Suprapubic skin (tissue), 4 donors: Measurements from ENCODE around the gene NUDT9. TPM values are rescaled to one million over a fixed set of nuclear protein-coding genes. Genes with fewer than 3 reads are reported as not detected.
"Not testable (repeated sequence)": the region's sequence is repeated elsewhere in the genome, so short reads cannot be mapped to it uniquely, and the experiment has no call there.

Source experiments
- DNase-seq, 2 donors: peaks; one replicate each; pipeline ENCODE4 v3.0.0-alpha.2; 2019; ENCODE audit warnings: low spot score in 2 of 2
- H3K27ac ChIP-seq: fragments of 200-600 bp; sonication (generic); one replicate; pipeline ENCODE4 v1.5.1; 2019
- H3K27me3 ChIP-seq: fragments of 200-600 bp; sonication (generic); one replicate; pipeline ENCODE4 v1.5.1; 2019
- H3K36me3 ChIP-seq: fragments of 200-600 bp; sonication (generic); one replicate; pipeline ENCODE4 v1.5.1; 2019
- H3K4me1 ChIP-seq: fragments of 200-600 bp; sonication (generic); one replicate; pipeline ENCODE4 v1.5.1; 2019
- H3K4me3 ChIP-seq: fragments of 200-600 bp; sonication (generic); one replicate; pipeline ENCODE4 v1.5.1; 2019; ENCODE audit warnings: mild to moderate bottlenecking
- H3K9me3 ChIP-seq: fragments of 200-600 bp; sonication (generic); one replicate; pipeline ENCODE4 v1.5.1; 2019
- EP300 ChIP-seq: sonication (generic); formaldehyde crosslinking; IDR thresholded peaks from one replicate; pipeline ENCODE4 v1.6.1; 2017; ENCODE audit warnings: antibody characterized with exemption
- POLR2A ChIP-seq, 2 donors: fragments of 450-650 bp; IDR thresholded peaks; one replicate each; pipeline ENCODE4 v1.6.1; 2017; ENCODE audit warnings: antibody characterized with exemption in 2 of 2, mild to moderate bottlenecking in 2 of 2, moderate library complexity in 2 of 2
- POLR2AphosphoS5 ChIP-seq, 3 donors: sonication (generic); formaldehyde crosslinking; IDR thresholded peaks; one replicate each; pipeline ENCODE4 v1.6.1; 2017; ENCODE audit warnings: antibody characterized with exemption in 3 of 3
- WGBS: methylation state at CpG from one replicate; pipeline ENCODE4 v1.1.5; 2018; 5-methylcytosine and 5-hydroxymethylcytosine counted together
- total RNA-seq, 4 donors: library from RNA; depleted of rRNA; stranded (reverse); fragments of >200 nt; gene quantifications; one replicate each; pipeline ENCODE4 v1.1.0, GENCODE V29; 2016
- TF ChIP-seq, protein P1 (sequence below), 2 donors: fragments of 200-600 bp in 1 of 2; fragments of 450-650 bp in 1 of 2; sonication (generic) in 1 of 2; IDR thresholded peaks; one replicate each; pipeline ENCODE4 v1.5.1; 2016 to 2019; ENCODE audit warnings: antibody characterized with exemption in 2 of 2, mild to moderate bottlenecking in 1 of 2, moderate library complexity in 1 of 2

NUDT9 gene
- total RNA-seq, 4 donors from 2014 or later = 11.9 to 31.5 (median 15.6) TPM

DNA sequence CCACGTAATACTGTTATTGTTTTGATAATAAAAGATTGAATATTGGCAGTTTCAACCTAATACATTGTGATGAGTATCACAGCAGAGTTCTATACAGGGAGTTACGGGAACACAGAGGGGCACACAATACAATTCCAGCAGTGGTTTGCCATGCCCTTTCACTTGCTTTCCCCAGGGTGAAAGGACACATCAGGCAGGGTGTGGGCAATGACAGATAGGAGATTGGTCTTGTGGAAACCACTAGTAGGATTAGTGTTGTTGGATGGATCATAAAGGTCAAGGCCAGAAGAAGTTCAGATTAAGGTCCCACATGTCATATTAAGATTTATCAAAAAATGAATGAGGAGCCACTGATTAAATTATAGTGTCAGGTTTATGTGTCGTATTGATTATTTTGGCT, 39.4 kb upstream of the NUDT9 start:
- TF ChIP-seq POLR2AphosphoS5 (IDR thresholded peaks at IDR 0.05) = no peak
- no peak for TF ChIP-seq POLR2A (IDR thresholded peaks at IDR 0.05)
- Histone ChIP-seq H3K9me3 (no peaks in the 10 kb centered on the region), H3K27ac (no peak overlapping the region), H3K4me3 (no peak overlapping the region), H3K36me3 (peaks cover 15% of the 10 kb centered on the region), H3K27me3 (no peaks in the 10 kb centered on the region), H3K4me1 (no peaks in the 10 kb centered on the region)
- 93% methylated on average over 3 of the region's 3 CpGs for WGBS
- DNase-seq = no peak

DNA sequence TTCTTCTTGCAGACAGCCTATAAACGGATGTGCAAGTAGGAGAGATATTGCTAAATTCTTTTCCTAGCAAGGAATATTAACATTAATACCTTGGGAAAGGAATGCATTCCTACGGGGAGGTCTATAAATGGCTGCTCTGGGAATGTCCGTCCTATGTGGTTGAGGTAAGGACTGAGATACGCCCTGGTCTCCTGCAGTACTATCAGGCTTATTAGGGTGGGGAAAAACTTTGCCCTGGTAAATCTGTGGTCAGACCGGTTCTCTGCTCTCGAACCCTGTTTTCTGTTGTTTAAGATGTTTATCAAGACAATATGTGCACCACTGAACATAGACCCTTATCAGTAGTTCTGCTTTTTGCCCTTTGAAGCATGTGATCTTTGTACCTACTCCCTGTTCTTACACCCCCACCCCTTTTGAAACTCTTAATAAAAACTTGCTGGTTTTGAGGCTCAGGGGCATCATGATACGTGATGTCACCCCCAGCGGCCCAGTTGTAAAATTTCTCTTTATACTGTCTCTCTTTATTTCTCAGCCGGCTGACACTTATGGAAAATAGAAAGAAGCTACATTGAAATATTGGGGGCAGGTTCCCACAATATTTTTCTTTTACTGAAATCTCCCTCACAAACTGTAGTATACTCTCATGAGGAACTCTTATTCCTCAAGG, 37.8 kb upstream of the NUDT9 start:
- not testable (repeated sequence) for H3K4me1 ChIP-seq, H3K27ac ChIP-seq, DNase-seq, H3K4me3 ChIP-seq, H3K9me3 ChIP-seq, H3K27me3 ChIP-seq
- 95% methylated on average over 9 of the region's 9 CpGs for WGBS
- H3K36me3 ChIP-seq = peaks cover 15% of the 10 kb centered on the region

DNA sequence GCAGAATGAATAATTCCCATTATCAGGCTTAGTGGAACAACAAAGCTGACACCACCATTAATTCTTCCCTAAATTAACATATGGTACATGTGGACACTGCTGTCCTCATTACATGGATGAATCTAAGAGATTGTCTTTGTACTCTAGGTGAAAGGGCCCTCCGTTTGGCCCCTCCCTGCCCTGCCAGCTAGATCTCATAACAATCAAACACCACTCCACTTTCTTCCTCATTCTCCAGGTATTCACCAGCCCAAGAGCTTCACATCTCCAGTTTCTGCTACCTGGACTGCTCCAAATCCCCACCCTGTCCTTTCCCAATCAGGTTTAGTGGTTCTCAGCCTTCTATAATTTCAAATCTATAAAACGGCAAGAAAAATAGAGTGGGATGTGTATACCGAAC, 35.1 kb upstream of the NUDT9 start:
- H3K36me3 ChIP-seq = no peaks in the 10 kb centered on the region
- H3K4me3 ChIP-seq = no peak overlapping the region
- H3K9me3 ChIP-seq = no peaks in the 10 kb centered on the region
- no peak for DNase-seq
- WGBS = 95% methylated on average over 3 of the region's 3 CpGs
- H3K27ac ChIP-seq = no peak overlapping the region
- no peaks in the 10 kb centered on the region for H3K27me3 ChIP-seq
- TF ChIP-seq EP300 (no peak), POLR2AphosphoS5 (IDR thresholded peaks at IDR 0.05) (no peak), POLR2A (IDR thresholded peaks at IDR 0.05) (no peak)
- TF ChIP-seq, protein P1, sequence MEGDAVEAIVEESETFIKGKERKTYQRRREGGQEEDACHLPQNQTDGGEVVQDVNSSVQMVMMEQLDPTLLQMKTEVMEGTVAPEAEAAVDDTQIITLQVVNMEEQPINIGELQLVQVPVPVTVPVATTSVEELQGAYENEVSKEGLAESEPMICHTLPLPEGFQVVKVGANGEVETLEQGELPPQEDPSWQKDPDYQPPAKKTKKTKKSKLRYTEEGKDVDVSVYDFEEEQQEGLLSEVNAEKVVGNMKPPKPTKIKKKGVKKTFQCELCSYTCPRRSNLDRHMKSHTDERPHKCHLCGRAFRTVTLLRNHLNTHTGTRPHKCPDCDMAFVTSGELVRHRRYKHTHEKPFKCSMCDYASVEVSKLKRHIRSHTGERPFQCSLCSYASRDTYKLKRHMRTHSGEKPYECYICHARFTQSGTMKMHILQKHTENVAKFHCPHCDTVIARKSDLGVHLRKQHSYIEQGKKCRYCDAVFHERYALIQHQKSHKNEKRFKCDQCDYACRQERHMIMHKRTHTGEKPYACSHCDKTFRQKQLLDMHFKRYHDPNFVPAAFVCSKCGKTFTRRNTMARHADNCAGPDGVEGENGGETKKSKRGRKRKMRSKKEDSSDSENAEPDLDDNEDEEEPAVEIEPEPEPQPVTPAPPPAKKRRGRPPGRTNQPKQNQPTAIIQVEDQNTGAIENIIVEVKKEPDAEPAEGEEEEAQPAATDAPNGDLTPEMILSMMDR (IDR thresholded peaks at IDR 0.05) = no peak
- peaks cover 11% of the 10 kb centered on the region for H3K4me1 ChIP-seq

DNA sequence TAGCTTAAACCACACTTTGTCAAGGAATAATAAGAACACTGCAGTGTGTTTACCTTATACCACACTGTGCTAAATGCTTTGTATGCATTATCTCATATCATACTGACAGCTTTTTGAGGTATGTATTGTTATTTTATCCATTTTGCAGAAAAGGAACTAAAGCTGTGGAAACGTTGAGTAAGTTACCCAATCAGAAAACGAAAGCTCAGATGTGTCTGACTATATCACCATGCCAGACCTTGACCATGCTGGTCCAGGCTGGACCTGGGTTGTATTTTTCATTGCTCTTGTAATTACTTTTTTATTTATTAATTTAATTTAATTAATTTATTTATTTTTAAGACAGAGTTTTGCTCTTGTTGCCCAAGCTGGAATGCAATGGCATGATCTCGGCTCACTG, 33.5 kb upstream of the NUDT9 start:
- no peaks in the 10 kb centered on the region for H3K36me3 ChIP-seq
- H3K4me1 ChIP-seq = peaks cover 11% of the 10 kb centered on the region

DNA sequence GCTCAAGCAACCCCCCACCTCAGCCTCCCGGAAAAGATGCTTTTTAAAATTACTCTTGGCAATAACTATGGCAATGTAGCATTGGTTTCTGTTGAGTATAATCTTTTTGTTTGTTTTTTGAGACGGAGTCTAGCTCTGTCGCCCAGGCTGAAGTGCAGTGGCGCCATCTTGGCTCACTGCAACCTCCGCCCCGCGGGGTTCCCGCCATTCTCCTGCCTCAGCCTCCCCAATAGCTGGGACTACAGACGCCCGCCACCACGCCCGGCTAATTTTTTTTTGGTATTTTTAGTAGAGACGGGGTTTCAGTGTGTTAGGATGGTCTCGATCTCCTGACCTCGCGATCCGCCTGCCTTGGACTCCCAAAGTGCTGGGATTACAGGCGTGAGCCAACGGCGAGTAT, 32.3 kb upstream of the NUDT9 start:
- Histone ChIP-seq H3K4me1 (peaks cover 11% of the 10 kb centered on the region), H3K4me3 (peak overlapping the region; percentile 68)
- H3K27me3 ChIP-seq, H3K36me3 ChIP-seq, H3K27ac ChIP-seq, DNase-seq, H3K9me3 ChIP-seq: not testable (repeated sequence)
- WGBS = 79% methylated on average over 20 of the region's 20 CpGs

More for the DNA sequence above, 33.5 kb upstream of the NUDT9 start:
- H3K9me3 ChIP-seq = no peaks in the 10 kb centered on the region
- no peaks in the 10 kb centered on the region for H3K27me3 ChIP-seq
- TF ChIP-seq POLR2A (IDR thresholded peaks at IDR 0.05) (no peak), EP300 (no peak), POLR2AphosphoS5 (IDR thresholded peaks at IDR 0.05) (no peak)
- TF ChIP-seq, protein P1 (IDR thresholded peaks at IDR 0.05) = no peak
- peak overlapping the region; percentile 68 for H3K4me3 ChIP-seq
- WGBS = 89% methylated on average over 3 of the region's 3 CpGs
- DNase-seq = no peak
- no peak overlapping the region for H3K27ac ChIP-seq

DNA sequence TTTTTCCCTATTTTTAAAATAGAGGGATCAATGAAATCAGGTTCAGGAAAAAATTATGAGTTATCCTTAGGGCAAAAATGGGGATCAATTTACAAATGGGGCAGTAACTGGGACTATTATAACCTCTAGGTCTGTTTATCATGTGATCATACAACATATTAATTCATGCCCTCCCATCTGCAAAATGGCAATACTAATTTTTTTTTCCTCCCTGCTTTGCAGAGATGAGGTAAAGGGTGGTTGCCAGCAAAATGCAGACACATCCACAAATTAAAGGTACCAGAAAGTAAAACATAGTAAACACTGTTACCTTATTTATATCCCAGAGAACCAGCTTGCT, 31.9 kb upstream of the NUDT9 start:
- peaks cover 11% of the 10 kb centered on the region for H3K4me1 ChIP-seq
- peak overlapping the region; percentile 68 for H3K4me3 ChIP-seq
- DNase-seq = no peak
- no peaks in the 10 kb centered on the region for H3K27me3 ChIP-seq
- TF ChIP-seq POLR2A (IDR thresholded peaks at IDR 0.05) (no peak), POLR2AphosphoS5 (IDR thresholded peaks at IDR 0.05) (no peak), EP300 (no peak)
- TF ChIP-seq, protein P1 (IDR thresholded peaks at IDR 0.05) = no peak
- H3K36me3 ChIP-seq = no peaks in the 10 kb centered on the region
- H3K9me3 ChIP-seq = no peaks in the 10 kb centered on the region
- peak overlapping the region; percentile 79 for H3K27ac ChIP-seq
